Prostate gland (tissue), 2 donors: ENCODE results near the gene PHPT1. TPM values are rescaled to one million over a fixed set of nuclear protein-coding genes. Genes with fewer than 3 reads are reported as not detected.

Experiments used
- DNase-seq: peaks from one replicate; pipeline ENCODE4 v3.0.0-alpha.2; 2019; ENCODE audit warnings: low spot score
- H3K27ac ChIP-seq, 2 donors: fragments of 200-600 bp; sonication (generic); 2 replicates each; pipeline ENCODE4 v1.5.1; 2017 to 2019
- H3K27me3 ChIP-seq: fragments of 200-600 bp; sonication (generic); replicated peaks from 2 replicates; pipeline ENCODE4 v1.5.1; 2019; ENCODE audit not compliant: insufficient read depth
- H3K36me3 ChIP-seq, 2 donors: fragments of 200-600 bp; sonication (generic); 1 replicate in 1 of 2; 2 replicates in 1 of 2; pipeline versions ENCODE4 v1.5.1 to v1.8.1; 2017 to 2019
- H3K4me1 ChIP-seq: fragments of 200-600 bp; sonication (generic); replicated peaks from 2 replicates; pipeline ENCODE4 v1.5.1; 2019
- H3K4me3 ChIP-seq, 2 donors: fragments of 200-600 bp; sonication (generic); 2 replicates each; pipeline ENCODE4 v1.5.1; 2017 to 2019
- H3K9me3 ChIP-seq: fragments of 200-600 bp; sonication (generic); 2 replicates; pipeline ENCODE4 v1.5.1; 2017
- POLR2A ChIP-seq: fragments of 450-650 bp; IDR thresholded peaks from one replicate; pipeline ENCODE4 v1.6.1; 2016; ENCODE audit warnings: antibody characterized with exemption, mild to moderate bottlenecking
- POLR2AphosphoS5 ChIP-seq: sonication (generic); formaldehyde crosslinking; IDR thresholded peaks from one replicate; pipeline ENCODE4 v1.6.1; 2017; ENCODE audit warnings: antibody characterized with exemption
- WGBS: methylation state at CpG from one replicate; pipeline ENCODE4 v1.1.5; 2018; 5-methylcytosine and 5-hydroxymethylcytosine counted together
- intact Hi-C: fragments of 100-400 bp; cut with DNase I; formaldehyde crosslinking; loops from one replicate; pipeline ENCODE4 v1.14.2; 2022
- total RNA-seq, 2 donors: library from RNA; depleted of rRNA; stranded (reverse); fragments of >200 nt; gene quantifications; one replicate each; pipeline ENCODE4 v1.1.0, GENCODE V29; 2016
- TF ChIP-seq, protein P1 (sequence below), 4 experiments: fragments of 200-600 bp in 2 of 4; fragments of 450-650 bp in 2 of 4; sonication (generic) in 2 of 4; IDR thresholded peaks; 1 replicate in 3 of 4; 2 replicates in 1 of 4; pipeline ENCODE4 v1.5.1; 2016 to 2019; ENCODE audit warnings: antibody characterized with exemption in 4 of 4, mild to moderate bottlenecking in 2 of 4, moderate library complexity in 2 of 4

Gene PHPT1
- total RNA-seq, 2 donors from 2014 or later = 139 to 212 TPM

DNA sequence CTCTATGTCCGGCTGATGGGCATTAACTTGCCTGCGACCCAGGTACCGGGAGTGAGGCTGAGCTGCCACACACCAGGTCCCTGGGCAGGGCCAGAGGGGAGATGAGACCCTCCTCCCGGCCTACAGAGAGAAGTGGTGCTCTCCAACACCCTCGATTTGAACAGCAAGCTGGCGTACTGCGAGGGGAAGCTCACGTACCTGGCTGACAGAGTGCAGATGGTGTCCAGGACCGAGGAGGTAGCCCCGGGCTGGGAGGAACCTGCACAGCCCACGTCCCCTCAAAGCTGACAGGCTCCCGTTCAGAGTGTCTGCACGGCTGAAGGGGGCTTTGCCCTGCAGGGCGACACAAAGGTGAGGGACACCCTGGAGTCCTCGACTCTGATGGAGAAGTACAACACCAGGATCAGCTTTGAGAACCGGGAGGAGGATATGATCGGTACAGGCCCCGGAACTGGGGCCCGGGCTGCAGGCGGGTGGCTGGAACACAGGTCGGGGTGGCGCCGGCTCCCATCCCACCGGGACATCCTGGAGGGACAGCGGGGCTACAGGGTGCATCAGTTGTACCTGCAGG lies 42.5 kb upstream of the PHPT1 start:
- H3K9me3 ChIP-seq = no peaks in the 10 kb centered on the region
- intact Hi-C loops = no loop called here
- peaks cover 15% of the 10 kb centered on the region for H3K4me1 ChIP-seq
- TF ChIP-seq POLR2A (no peak), POLR2AphosphoS5 (no peak)
- TF ChIP-seq, protein P1, sequence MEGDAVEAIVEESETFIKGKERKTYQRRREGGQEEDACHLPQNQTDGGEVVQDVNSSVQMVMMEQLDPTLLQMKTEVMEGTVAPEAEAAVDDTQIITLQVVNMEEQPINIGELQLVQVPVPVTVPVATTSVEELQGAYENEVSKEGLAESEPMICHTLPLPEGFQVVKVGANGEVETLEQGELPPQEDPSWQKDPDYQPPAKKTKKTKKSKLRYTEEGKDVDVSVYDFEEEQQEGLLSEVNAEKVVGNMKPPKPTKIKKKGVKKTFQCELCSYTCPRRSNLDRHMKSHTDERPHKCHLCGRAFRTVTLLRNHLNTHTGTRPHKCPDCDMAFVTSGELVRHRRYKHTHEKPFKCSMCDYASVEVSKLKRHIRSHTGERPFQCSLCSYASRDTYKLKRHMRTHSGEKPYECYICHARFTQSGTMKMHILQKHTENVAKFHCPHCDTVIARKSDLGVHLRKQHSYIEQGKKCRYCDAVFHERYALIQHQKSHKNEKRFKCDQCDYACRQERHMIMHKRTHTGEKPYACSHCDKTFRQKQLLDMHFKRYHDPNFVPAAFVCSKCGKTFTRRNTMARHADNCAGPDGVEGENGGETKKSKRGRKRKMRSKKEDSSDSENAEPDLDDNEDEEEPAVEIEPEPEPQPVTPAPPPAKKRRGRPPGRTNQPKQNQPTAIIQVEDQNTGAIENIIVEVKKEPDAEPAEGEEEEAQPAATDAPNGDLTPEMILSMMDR (IDR thresholded peaks at IDR 0.05) = no peak
- no peaks in the 10 kb centered on the region for H3K36me3 ChIP-seq
- H3K27ac ChIP-seq = peak overlapping the region; percentile 82 to 95
- H3K4me3 ChIP-seq = peak overlapping the region; percentile 89 to 95
- no peaks in the 10 kb centered on the region for H3K27me3 ChIP-seq
- whole genome bisulfite sequencing = 64% methylated on average over 21 of the region's 25 CpGs
- DNase-seq = no peak

DNA sequence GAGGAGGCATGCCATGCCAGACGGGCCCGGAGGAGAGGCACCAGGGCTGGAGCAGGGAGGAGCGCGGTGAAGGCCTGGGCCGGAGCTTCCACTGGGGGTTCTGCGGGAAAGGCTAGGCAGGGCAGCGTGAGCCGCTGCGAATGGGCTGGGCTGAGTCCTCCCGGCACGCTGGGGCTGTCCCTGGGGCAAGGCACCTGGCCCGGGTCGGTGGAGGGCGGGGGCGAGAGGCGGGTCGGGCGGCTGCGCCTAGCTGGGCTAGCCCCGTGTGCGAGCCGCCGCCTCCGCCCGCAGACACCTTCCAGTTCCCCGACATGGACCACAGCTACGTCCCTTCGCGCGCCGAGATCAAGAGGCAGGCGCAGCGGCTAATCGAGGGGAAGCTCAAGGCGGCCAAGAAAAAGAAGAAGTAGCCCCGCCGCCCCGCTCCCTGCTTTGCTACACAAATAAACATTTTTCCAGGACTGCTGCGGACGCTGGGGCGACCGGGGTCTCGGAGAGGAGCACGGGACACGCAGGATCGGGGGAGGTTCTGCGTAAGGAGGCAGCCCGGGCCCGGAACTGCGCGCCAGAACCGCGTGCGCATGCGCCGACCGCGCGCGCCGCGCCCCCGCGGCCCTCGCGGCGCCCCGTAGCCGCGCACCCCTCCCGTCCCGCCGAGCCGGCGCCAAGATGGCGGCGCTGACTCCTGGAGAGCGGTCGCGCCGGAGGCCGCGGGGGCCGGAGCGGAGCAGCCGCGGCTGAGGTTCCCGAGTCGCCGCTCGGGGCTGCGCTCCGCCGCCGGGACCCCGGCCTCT lies 41.7 kb upstream of the PHPT1 start, which contains the start of gene RABL6:
Gene RABL6 (plus strand): TSS at position 668 of the 794 bp plus-strand sequence. CDS start 249 bp downstream, outside the sequence.
- no peaks in the 10 kb centered on the region for H3K36me3 ChIP-seq
- H3K27ac ChIP-seq = peak within 1 kb of the TSS; percentile 82 to 95
- peak; percentile 66 for DNase-seq
- TF ChIP-seq, protein P1 (IDR thresholded peaks at IDR 0.05) = peak in 2 of 4 experiments; percentile 7 to 20
- peak; percentile 49 for TF ChIP-seq POLR2A
- peak; percentile 48 for TF ChIP-seq POLR2AphosphoS5
- under 1% methylated on average over 57 of the region's 96 CpGs for WGBS
- intact Hi-C loops = no loop called here
- H3K9me3 ChIP-seq = no peaks in the 10 kb centered on the region
- H3K4me3 ChIP-seq = peak within 1 kb of the TSS; percentile 89 to 95
- no peaks in the 10 kb centered on the region for H3K27me3 ChIP-seq
- H3K4me1 ChIP-seq = peaks cover 15% of the 10 kb centered on the region

- H3K4me3 ChIP-seq = peak overlapping the region; percentile 89 to 95
- no peaks in the 10 kb centered on the region for H3K9me3 ChIP-seq
- under 1% methylated on average over 63 of the region's 93 CpGs for WGBS
- no peaks in the 10 kb centered on the region for H3K27me3 ChIP-seq
- no peaks in the 10 kb centered on the region for H3K36me3 ChIP-seq
- DNase-seq = no peak
- intact Hi-C loops = no loop called here
- peaks cover 15% of the 10 kb centered on the region for H3K4me1 ChIP-seq
- TF ChIP-seq, protein P1 (IDR thresholded peaks at IDR 0.05) = no peak
- TF ChIP-seq POLR2AphosphoS5 (no peak), POLR2A (no peak)
- peak overlapping the region; percentile 82 to 95 for H3K27ac ChIP-seq
Measured at GRCh38 chr9:136808075-136808805, 41.0 kb upstream of the PHPT1 start.

DNA sequence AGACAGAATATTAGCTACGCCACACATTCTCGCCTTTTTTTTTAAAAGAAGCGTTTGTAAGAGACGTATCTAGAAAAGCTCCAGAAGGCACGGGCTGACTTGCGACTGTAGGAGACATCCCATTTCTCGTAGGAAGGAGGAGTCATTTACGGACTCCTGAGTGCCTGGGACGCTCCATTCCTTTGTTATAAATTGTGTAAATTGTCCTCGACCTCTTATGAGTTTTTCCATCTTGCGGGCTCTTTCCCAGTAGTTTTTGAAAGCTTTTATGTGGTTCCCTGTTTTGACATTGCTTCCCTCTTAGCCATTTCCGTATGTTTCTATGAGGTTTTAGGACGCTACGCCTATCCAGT lies 40.4 kb upstream of the PHPT1 start:
- H3K4me1 ChIP-seq = peaks cover 15% of the 10 kb centered on the region
- no peaks in the 10 kb centered on the region for H3K27me3 ChIP-seq
- H3K36me3 ChIP-seq = no peaks in the 10 kb centered on the region
- peak overlapping the region; percentile 89 to 95 for H3K4me3 ChIP-seq
- TF ChIP-seq POLR2AphosphoS5 = no peak
- intact Hi-C loops = no loop called here
- WGBS = 6% methylated on average over 14 of the region's 14 CpGs
- no peak for DNase-seq
- no peaks in the 10 kb centered on the region for H3K9me3 ChIP-seq
- H3K27ac ChIP-seq = peak overlapping the region; percentile 82 to 95

DNA sequence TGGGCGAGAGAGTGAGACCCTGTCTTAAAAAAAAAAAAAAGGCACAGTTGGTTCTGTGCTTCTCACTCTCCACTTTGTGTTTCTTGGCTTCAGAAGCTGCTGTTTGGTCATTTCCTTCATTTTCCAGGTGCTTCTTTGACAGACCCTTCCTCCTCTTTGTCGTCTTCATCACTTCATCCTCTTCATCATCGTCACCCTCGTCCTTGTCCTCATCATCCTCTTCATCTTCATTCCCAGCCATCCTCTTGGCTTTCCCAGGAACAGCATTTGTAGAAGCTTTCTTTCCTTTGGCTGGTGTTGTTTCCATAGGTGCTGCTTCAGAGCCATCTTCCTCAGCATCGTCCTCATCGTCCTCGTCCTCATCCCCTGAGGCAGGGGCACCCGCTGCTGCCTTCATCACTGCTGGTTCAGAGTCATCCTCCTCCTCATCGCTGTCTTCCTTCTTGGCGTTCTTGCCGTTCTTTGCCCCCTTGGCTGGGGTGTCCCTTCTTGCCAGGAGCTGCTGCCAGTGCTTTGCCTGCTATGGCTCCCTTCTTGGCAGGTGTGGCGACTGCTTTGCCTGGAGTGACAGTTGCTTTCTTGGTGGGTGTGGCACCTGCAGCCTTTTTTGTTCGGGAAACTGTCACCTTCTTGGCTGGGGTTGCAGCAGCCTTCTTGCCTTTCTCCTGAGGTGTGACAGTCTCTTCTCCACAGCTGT lies 34.3 kb upstream of the PHPT1 start:
- TF ChIP-seq, protein P1 (IDR thresholded peaks at IDR 0.05) = no peak
- TF ChIP-seq POLR2A (no peak), POLR2AphosphoS5 (no peak)
- Histone ChIP-seq H3K27ac (no peak overlapping the region), H3K9me3 (no peaks in the 10 kb centered on the region), H3K4me3 (no peak overlapping the region), H3K4me1 (peaks cover 5% of the 10 kb centered on the region), H3K36me3 (no peaks in the 10 kb centered on the region), H3K27me3 (no peaks in the 10 kb centered on the region)
- WGBS = 92% methylated on average over 13 of the region's 13 CpGs
- intact Hi-C loops = no loop called here
- no peak for DNase-seq
